Measurements from ENCODE around the gene CHST13.

The CHST13 gene

DNA sequence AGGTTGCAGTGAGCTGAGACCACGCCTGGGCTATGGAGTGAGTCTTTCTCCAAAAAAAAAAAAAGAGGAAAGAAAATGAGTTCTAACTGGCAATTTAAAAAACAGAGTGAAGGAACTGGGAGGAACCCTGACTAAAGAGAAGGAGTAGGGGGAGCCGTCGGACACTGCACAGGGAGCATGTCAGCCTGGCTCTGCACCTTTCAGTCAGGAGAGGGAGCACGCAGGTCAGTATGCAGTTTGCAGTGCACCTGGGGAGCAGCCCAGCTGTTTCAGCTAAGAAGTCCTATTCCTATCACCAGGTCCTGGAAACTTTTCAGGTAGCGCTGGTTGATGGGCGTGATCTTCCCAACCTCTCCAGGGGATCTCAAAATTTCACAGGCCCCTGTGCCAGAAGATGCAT lies 33.3 kb upstream of the CHST13 start:
- TF ChIP-seq, protein P1, sequence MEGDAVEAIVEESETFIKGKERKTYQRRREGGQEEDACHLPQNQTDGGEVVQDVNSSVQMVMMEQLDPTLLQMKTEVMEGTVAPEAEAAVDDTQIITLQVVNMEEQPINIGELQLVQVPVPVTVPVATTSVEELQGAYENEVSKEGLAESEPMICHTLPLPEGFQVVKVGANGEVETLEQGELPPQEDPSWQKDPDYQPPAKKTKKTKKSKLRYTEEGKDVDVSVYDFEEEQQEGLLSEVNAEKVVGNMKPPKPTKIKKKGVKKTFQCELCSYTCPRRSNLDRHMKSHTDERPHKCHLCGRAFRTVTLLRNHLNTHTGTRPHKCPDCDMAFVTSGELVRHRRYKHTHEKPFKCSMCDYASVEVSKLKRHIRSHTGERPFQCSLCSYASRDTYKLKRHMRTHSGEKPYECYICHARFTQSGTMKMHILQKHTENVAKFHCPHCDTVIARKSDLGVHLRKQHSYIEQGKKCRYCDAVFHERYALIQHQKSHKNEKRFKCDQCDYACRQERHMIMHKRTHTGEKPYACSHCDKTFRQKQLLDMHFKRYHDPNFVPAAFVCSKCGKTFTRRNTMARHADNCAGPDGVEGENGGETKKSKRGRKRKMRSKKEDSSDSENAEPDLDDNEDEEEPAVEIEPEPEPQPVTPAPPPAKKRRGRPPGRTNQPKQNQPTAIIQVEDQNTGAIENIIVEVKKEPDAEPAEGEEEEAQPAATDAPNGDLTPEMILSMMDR (IDR thresholded peaks at IDR 0.05): no peak

DNA sequence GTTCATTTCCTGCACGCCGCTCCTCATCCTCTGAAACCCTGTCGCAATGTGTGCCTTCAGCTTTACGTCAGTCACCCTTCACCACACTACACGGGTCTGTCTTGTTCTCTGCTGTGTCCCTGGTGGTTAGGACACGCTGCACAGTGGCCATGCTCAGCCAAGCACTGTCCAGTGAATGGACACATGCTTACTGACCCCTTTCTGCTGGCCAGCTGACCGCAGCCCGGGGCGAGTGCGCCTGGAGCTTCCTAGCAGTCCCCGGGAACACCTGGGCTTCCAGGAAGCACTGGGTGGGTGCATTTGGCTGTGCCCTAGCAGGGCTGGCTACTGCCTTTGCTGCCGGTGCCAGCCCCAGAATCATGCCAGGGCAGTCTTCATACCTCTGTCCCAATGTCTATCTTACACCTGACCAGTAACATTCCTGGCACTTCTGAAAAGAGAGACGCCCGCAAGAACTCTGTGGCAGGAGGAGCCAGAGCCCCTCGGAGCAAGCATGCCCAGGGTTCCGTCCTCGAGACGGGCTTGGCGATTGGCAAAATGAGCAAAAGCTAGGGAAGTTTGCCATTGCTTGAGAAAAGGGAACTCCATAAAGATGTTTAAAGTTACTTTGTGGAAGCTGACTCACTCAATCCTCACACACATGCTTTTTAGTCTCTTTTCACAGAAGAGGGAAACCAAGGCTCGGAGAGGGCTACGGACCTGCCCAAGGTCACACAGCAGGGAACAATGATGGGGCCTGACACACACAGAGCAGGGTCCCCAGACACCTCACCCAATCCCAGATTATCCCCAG lies 32.5 kb upstream of the CHST13 start:
- TF ChIP-seq, protein P1 (IDR thresholded peaks at IDR 0.05): no peak

DNA sequence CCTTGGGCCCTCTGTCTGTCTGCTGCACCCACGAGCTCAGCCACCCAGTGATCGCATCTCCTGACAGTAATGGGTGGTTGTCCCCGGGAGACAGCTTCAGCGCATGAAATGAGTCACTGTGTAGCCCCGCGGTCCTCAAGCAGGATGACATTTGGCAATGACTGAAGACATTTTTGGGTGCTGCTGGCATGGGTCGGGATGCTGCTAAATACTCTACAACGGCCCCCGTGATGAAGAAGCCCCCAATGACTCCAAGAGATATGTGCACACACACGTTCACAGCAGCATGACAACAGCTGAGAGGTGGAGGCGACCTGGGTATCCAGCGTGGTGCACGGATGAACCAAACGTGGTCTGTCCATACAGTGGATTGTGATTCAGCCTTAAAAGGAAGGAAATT lies 30.9 kb upstream of the CHST13 start:
- TF ChIP-seq, protein P1 (IDR thresholded peaks at IDR 0.05): no peak

- TF ChIP-seq, protein P1 (IDR thresholded peaks at IDR 0.05): no peak
Measured at GRCh38 chr3:126493739-126494138, 30.2 kb upstream of the CHST13 start.

- TF ChIP-seq, protein P1 (IDR thresholded peaks at IDR 0.05): no peak
Measured at GRCh38 chr3:126494204-126494969, 29.6 kb upstream of the CHST13 start.

GRCh38 chr3:126494970-126495230 lies 29.1 kb upstream of the CHST13 start:
- TF ChIP-seq, protein P1 (IDR thresholded peaks at IDR 0.05): no peak

- TF ChIP-seq, protein P1 (IDR thresholded peaks at IDR 0.05): no peak
Measured at GRCh38 chr3:126495786-126496185, 28.2 kb upstream of the CHST13 start.

Data from LNCAP (cell line).